Measurements from ENCODE around the gene PTPRM. TPM values are rescaled to one million over a fixed set of nuclear protein-coding genes. Genes with fewer than 3 reads are reported as not detected.

PTPRM gene
- total and polyA plus RNA-seq, 2 of the 4 experiments (the other 2 are of a cell fraction) = 28.3 to 51.2 TPM

- TF ChIP-seq MAZ (IDR thresholded peaks at IDR 0.05; ENCODE audit: borderline replicate concordance, low read depth, low read length) = no peak
Observed at GRCh38 chr18:7953095-7953958, 386.2 kb downstream of the PTPRM start (continued).

DNA sequence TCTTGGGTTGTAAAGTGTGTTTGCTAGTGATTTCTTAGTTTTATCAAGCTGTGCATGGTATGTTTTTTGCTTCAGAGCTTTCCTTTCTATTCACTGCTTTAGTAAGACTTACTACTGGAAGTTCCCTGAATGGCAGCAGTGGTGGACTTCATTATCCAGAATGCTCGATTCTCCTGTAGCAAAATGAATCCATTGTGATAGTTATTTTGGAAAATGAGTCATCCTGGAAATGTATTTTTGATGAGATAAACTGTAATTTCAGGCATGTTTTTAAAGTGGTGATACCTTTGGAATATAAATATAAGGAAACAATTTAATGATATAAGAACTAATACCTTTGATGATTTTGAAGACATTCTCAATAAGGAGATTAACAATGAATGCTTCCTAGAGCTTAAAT, 387.1 kb downstream of the PTPRM start:
- Histone ChIP-seq H2BK120ac (ENCODE audit: low read depth, low read length) (no peak overlapping the region), H3K79me1 (ENCODE audit: low read depth in 1 of 2, low read length in 2 of 2) (peaks cover 7 to 10% of the 10 kb centered on the region in 2 experiments; a peak in 3 of 4 replicates), H2AFZ (replicated peaks; ENCODE audit: low read length, poor library complexity) (no peak overlapping the region), H3K18ac (ENCODE audit: low read depth, low read length) (no peak overlapping the region), H4K20me1 (ENCODE audit: insufficient read depth, low read length) (no peaks in the 10 kb centered on the region), H3K27ac (ENCODE audit: insufficient read depth, low read length) (no peak overlapping the region), H3K27me3 (ENCODE audit: control insufficient read depth, insufficient read depth, low read length) (no peaks in the 10 kb centered on the region), H4K8ac (ENCODE audit: low read depth in 2 of 2, low read length in 2 of 2) (no peak overlapping the region), H2AK5ac (ENCODE audit: low read depth, low read length) (no peak overlapping the region), H2BK5ac (ENCODE audit: low read depth, low read length, poor library complexity, severe bottlenecking) (no peak overlapping the region), H3K9me1 (ENCODE audit: insufficient read depth, low read length) (peaks cover 3% of the 10 kb centered on the region; the same call in 1 of the 2 replicates), H3K56ac (ENCODE audit: extremely low read depth, insufficient read depth, low read length) (no peak overlapping the region), H3K9me3 (ENCODE audit: control insufficient read depth, insufficient read depth, low read length) (no peaks in the 10 kb centered on the region), H2BK20ac (ENCODE audit: low read depth, low read length) (no peak overlapping the region), H3K23ac (ENCODE audit: low read depth, low read length) (no peak overlapping the region), H3K4me3 (ENCODE audit: insufficient read depth, low read depth, low read length) (no peak overlapping the region), H2BK15ac (ENCODE audit: low read depth, low read length) (no peak overlapping the region), H3K36me3 (ENCODE audit: control insufficient read depth, insufficient read depth, low read length) (no peaks in the 10 kb centered on the region), H4K5ac (ENCODE audit: low read depth, low read length) (no peak overlapping the region), H2AK9ac (replicated peaks; ENCODE audit: low read depth, low read length, poor library complexity) (no peak overlapping the region), H4K91ac (ENCODE audit: insufficient read depth, low read depth, low read length) (no peak overlapping the region), H3K9ac (ENCODE audit: low read depth, low read length) (no peak overlapping the region), H3K14ac (replicated peaks; ENCODE audit: low read depth, low read length) (no peak overlapping the region), H3K4me2 (ENCODE audit: low read depth, low read length) (peak overlapping the region; percentile 33; the same call in 1 of the 2 replicates), H3K4ac (ENCODE audit: low read depth, low read length) (no peak overlapping the region), H3K4me1 (ENCODE audit: control insufficient read depth, insufficient read depth, low read length) (peaks cover 7% of the 10 kb centered on the region)
- POLR2A ChIA-PET (ENCODE audit: unreplicated experiment) = no interaction called here
- intact Hi-C loops (cut with micrococcal nuclease) (no loop called here), dilution Hi-C loops (cut with HindIII; ENCODE audit: low sequenced_read_pairs, unreplicated experiment) (no loop called here), in situ Hi-C loops (cut with MboI; ENCODE audit: low sequenced_read_pairs) (no loop called here)
- no TSS peak for BruUV-seq (replicated peaks)
- CTCF ChIA-PET = no interaction called here
- TF ChIP-seq FOS (IDR thresholded peaks at IDR 0.05; ENCODE audit: low read depth, low read length) = no peak
- TF ChIP-seq SMC3 (IDR thresholded peaks at IDR 0.05; ENCODE audit: low read depth, low read length) = no peak
- TF ChIP-seq RCOR1 (IDR thresholded peaks at IDR 0.05; ENCODE audit: insufficient replicate concordance, low read length) = no peak
- TF ChIP-seq MAZ (IDR thresholded peaks at IDR 0.05; ENCODE audit: borderline replicate concordance, low read depth, low read length) = no peak
- TF ChIP-seq MAFK (IDR thresholded peaks at IDR 0.05; ENCODE audit: low read depth, low read length) = no peak
- no peak for TF ChIP-seq RAD21 (IDR thresholded peaks at IDR 0.05; ENCODE audit: low read length)
- TF ChIP-seq MXI1 (IDR thresholded peaks at IDR 0.05; ENCODE audit: borderline replicate concordance, low read depth, low read length) = no peak
- no peak for TF ChIP-seq POLR2A (IDR thresholded peaks at IDR 0.05; ENCODE audit: low read depth, low read length)
- TF ChIP-seq, protein P1, sequence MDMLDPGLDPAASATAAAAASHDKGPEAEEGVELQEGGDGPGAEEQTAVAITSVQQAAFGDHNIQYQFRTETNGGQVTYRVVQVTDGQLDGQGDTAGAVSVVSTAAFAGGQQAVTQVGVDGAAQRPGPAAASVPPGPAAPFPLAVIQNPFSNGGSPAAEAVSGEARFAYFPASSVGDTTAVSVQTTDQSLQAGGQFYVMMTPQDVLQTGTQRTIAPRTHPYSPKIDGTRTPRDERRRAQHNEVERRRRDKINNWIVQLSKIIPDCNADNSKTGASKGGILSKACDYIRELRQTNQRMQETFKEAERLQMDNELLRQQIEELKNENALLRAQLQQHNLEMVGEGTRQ (IDR thresholded peaks at IDR 0.05; ENCODE audit: low read depth, low read length) = no peak
- TF ChIP-seq ELK1 (IDR thresholded peaks at IDR 0.05; ENCODE audit: borderline replicate concordance, low read depth, low read length) = no peak
- no peak for TF ChIP-seq CHD1 (IDR thresholded peaks at IDR 0.05; ENCODE audit: low read depth, low read length)
- DNase-seq (peak; percentile 61), ATAC-seq (ENCODE audit: low read depth) (peak; percentile 38)
- WGBS, 2 experiments (ENCODE audit: extremely low coverage in 2 of 2, insufficient read length in 1 of 2) = no CpG with 5 or more reads among the region's 1 CpG
